Thyroid gland (tissue), 4 donors: ENCODE measurements around the gene CUL5. TPM values are rescaled to one million over a fixed set of nuclear protein-coding genes. Genes with fewer than 3 reads are reported as not detected.
"Not testable (repeated sequence)": the region's sequence is repeated elsewhere in the genome, so short reads cannot be mapped to it uniquely, and the experiment has no call there.

Source experiments
- DNase-seq, 2 donors: peaks; one replicate each; pipeline ENCODE4 v3.0.0-alpha.2; 2019
- H3K27ac ChIP-seq, 3 donors: fragments of 200-600 bp; sonication (generic); 1 replicate in 2 of 3; 2 replicates in 1 of 3; pipeline ENCODE4 v1.5.1; 2016 to 2019; ENCODE audit warnings: mild to moderate bottlenecking in 1 of 3, moderate library complexity in 1 of 3
- H3K27me3 ChIP-seq: fragments of 200-600 bp; sonication (generic); one replicate; pipeline ENCODE4 v1.5.1; 2019
- H3K36me3 ChIP-seq, 2 donors: fragments of 200-600 bp; sonication (generic); one replicate each; pipeline ENCODE4 v1.5.1; 2016 to 2019
- H3K4me1 ChIP-seq, 2 donors: fragments of 200-600 bp; sonication (generic); one replicate each; pipeline ENCODE4 v1.5.1; 2017 to 2019
- H3K4me3 ChIP-seq, 3 donors: fragments of 200-600 bp; sonication (generic); replicated peaks in 1 of 3; 1 replicate in 2 of 3; 2 replicates in 1 of 3; pipeline ENCODE4 v1.5.1; 2016; ENCODE audit warnings: mild to moderate bottlenecking in 1 of 3
- H3K9me3 ChIP-seq: fragments of 200-600 bp; sonication (generic); one replicate; pipeline ENCODE4 v1.5.1; 2017
- CTCF ChIP-seq, 6 experiments: fragments of 200-600 bp in 3 of 6; fragments of 450-650 bp in 3 of 6; sonication (generic) in 3 of 6; IDR thresholded peaks; one replicate each; pipeline ENCODE4 v1.5.1; 2016 to 2019; ENCODE audit warnings: antibody characterized with exemption in 6 of 6, mild to moderate bottlenecking in 2 of 6, inconsistent platforms in 1 of 6, moderate library complexity in 1 of 6
- POLR2A ChIP-seq, 2 donors: fragments of 450-650 bp; IDR thresholded peaks; one replicate each; pipeline ENCODE4 v1.6.1; 2017; ENCODE audit warnings: antibody characterized with exemption in 2 of 2, mild to moderate bottlenecking in 2 of 2, moderate library complexity in 1 of 2
- WGBS, 2 donors: methylation state at CpG; one replicate each; pipeline ENCODE4 v1.1.5; 2017; 5-methylcytosine and 5-hydroxymethylcytosine counted together
- intact Hi-C: fragments of 100-400 bp; cut with DNase I; formaldehyde crosslinking; loops from one replicate; pipeline ENCODE4 v1.15.1; 2023
- total RNA-seq, 4 donors: library from RNA; depleted of rRNA; stranded (reverse); fragments of >200 nt; gene quantifications; one replicate each; pipeline ENCODE4 v1.2.3, GENCODE V29; 2016

The CUL5 gene
- total RNA-seq, 4 donors from 2014 or later: 39.5 to 57.0 (median 45.4) TPM

- Histone ChIP-seq H3K27me3 (no peaks in the 10 kb centered on the region), H3K9me3 (no peaks in the 10 kb centered on the region), H3K4me3 (peak overlapping the region in 2 of 3 donors; percentile 53 to 54), H3K27ac (peak overlapping the region; percentile 85 to 96 (median 91)), H3K4me1 (peaks cover 21 to 33% of the 10 kb centered on the region in 2 donors), H3K36me3 (no peaks in the 10 kb centered on the region)
- TF ChIP-seq POLR2A (IDR thresholded peaks at IDR 0.05) (no peak), CTCF (IDR thresholded peaks at IDR 0.05) (no peak)
- intact Hi-C loops: loop anchor here (10.0 kb wide), 1 partner anchor 103 kb away; the partner anchor contains the start of genes ATM and NPAT
- peak in 1 of 2 donors; percentile 25 for DNase-seq
- 34 to 35% methylated on average over 9 of the region's 9 CpGs for WGBS, 2 donors
Measured at GRCh38 chr11:108122166-108122628, 113.5 kb downstream of the CUL5 start.

GRCh38 chr11:108125096-108125495 lies 116.4 kb downstream of the CUL5 start:
- Histone ChIP-seq H3K27me3 (no peaks in the 10 kb centered on the region), H3K4me1 (peaks cover 21 to 33% of the 10 kb centered on the region in 2 donors), H3K27ac (peak overlapping the region in 1 of 3 donors; percentile 96), H3K4me3 (no peak overlapping the region), H3K9me3 (no peaks in the 10 kb centered on the region), H3K36me3 (no peaks in the 10 kb centered on the region)
- no peak for TF ChIP-seq POLR2A (IDR thresholded peaks at IDR 0.05)
- DNase-seq: no peak
- intact Hi-C loops: loop anchor here (10.0 kb wide), 1 partner anchor 100 kb away; the partner anchor contains the start of genes ATM and NPAT
- WGBS, 2 donors: 89 to 95% methylated on average over 5 of the region's 5 CpGs

GRCh38 chr11:108128772-108129171 lies 120.1 kb downstream of the CUL5 start:
- no peaks in the 10 kb centered on the region for H3K9me3 ChIP-seq
- DNase-seq: no peak
- no peak overlapping the region for H3K4me3 ChIP-seq
- peak overlapping the region in 1 of 3 donors; percentile 30 for H3K27ac ChIP-seq
- H3K27me3 ChIP-seq: no peaks in the 10 kb centered on the region
- WGBS, 2 donors: 98 to 100% methylated on average over 2 of the region's 2 CpGs
- TF ChIP-seq POLR2A (IDR thresholded peaks at IDR 0.05): no peak
- no peak for TF ChIP-seq CTCF (IDR thresholded peaks at IDR 0.05)
- peaks cover 4 to 10% of the 10 kb centered on the region in 2 donors for H3K4me1 ChIP-seq
- no peaks in the 10 kb centered on the region for H3K36me3 ChIP-seq
- intact Hi-C loops: loop anchor here (10.0 kb wide), 1 partner anchor 96 kb away; the partner anchor contains the start of genes ATM and NPAT

- TF ChIP-seq POLR2A (IDR thresholded peaks at IDR 0.05) (no peak), CTCF (IDR thresholded peaks at IDR 0.05) (no peak)
- Histone ChIP-seq H3K4me1 (peaks cover 6 to 9% of the 10 kb centered on the region in 2 donors), H3K9me3 (no peaks in the 10 kb centered on the region), H3K4me3 (no peak overlapping the region), H3K27ac (no peak overlapping the region), H3K36me3 (peaks cover 0 to 5% of the 10 kb centered on the region in 2 donors), H3K27me3 (no peaks in the 10 kb centered on the region)
- DNase-seq: no peak
- WGBS, 2 donors: 93% methylated on average over 1 of the region's 1 CpG
- intact Hi-C loops: no loop called here
Measured at GRCh38 chr11:108131993-108132392, 123.3 kb downstream of the CUL5 start.

- H3K36me3 ChIP-seq, H3K9me3 ChIP-seq, DNase-seq, H3K4me3 ChIP-seq, H3K27me3 ChIP-seq, H3K4me1 ChIP-seq, H3K27ac ChIP-seq, intact Hi-C loops: not testable (repeated sequence)
- 88% methylated on average over 2 of the region's 2 CpGs for WGBS, 2 donors
Measured at GRCh38 chr11:108132993-108133538, 124.4 kb downstream of the CUL5 start.

- Histone ChIP-seq H3K27me3 (no peaks in the 10 kb centered on the region), H3K4me3 (no peak overlapping the region), H3K36me3 (peaks cover 8 to 24% of the 10 kb centered on the region in 2 donors), H3K27ac (peak overlapping the region in 2 of 3 donors; percentile 27 to 41), H3K9me3 (no peaks in the 10 kb centered on the region), H3K4me1 (peaks cover 6 to 9% of the 10 kb centered on the region in 2 donors)
- intact Hi-C loops: no loop called here
- WGBS, 2 donors: 80 to 81% methylated on average over 2 of the region's 2 CpGs
- no peak for DNase-seq
- TF ChIP-seq CTCF (IDR thresholded peaks at IDR 0.05) (peak in 3 of 6 experiments; percentile 26 to 36 (median 30)), POLR2A (IDR thresholded peaks at IDR 0.05) (no peak)
Measured at GRCh38 chr11:108135845-108136544, 127.3 kb downstream of the CUL5 start.
